Mesenteric fat pad (tissue), 1 donor: ENCODE data around the gene KCTD7. TPM values are rescaled to one million over a fixed set of nuclear protein-coding genes. Genes with fewer than 3 reads are reported as not detected.
"Not testable (repeated sequence)": the region's sequence is repeated elsewhere in the genome, so short reads cannot be mapped to it uniquely, and the experiment has no call there.

Source experiments
- DNase-seq: peaks from one replicate; pipeline ENCODE4 v3.0.0-alpha.2; 2020; ENCODE audit warnings: low spot score
- total RNA-seq: library from RNA; stranded (reverse); fragmentation: NEBNext Ultra II Directional; extraction: Animal tissue kit (Norgen Biotek cat#: 25700); gene quantifications from one replicate; pipeline ENCODE4 v1.2.1, GENCODE V29; 2021
- donor health status: DM: yes; HTN: yes; CAD: no.

Gene KCTD7
- total RNA-seq, 1 donor from 2014 or later, result 7.9 TPM

DNA sequence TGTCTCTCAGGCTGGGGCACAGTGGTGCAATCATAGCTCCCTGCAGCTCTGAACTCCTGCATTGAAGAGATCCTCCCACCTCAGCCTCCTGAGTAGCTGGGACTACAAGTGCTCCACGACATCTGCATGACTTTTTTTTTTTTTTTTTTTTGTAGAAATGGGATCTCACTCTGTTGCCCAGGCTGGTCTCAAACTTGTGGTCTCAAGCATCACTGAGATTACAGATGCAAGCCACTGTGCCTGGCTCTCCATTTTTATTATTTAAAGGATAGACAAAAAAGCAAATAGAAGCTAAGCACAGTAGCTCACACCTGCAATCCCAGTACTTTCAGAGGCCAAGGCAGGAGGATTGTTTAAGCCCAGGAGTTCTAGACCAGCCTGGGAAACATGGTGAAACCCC is 13.0 kb upstream of the KCTD7 start:
- DNase-seq, result no peak

DNA sequence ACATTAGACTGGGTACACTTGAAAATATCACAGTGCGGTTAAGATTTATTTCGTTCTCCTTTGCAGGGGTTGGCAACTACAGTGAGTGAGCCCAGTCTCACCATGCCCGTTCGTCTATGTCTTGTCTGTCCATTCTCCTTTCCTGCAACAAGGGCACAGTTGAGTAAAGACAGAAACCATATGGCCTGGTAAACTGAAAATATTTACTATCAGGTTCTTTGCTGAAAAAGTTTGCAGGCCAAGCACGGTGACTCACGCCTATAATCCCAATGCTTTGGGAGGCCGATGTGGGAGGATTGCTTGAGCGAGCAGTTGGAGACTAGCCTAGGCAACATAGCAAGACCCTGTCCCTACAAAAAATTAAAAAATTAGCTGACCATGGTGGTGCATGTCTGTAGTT is 11.4 kb upstream of the KCTD7 start:
- no peak for DNase-seq

DNA sequence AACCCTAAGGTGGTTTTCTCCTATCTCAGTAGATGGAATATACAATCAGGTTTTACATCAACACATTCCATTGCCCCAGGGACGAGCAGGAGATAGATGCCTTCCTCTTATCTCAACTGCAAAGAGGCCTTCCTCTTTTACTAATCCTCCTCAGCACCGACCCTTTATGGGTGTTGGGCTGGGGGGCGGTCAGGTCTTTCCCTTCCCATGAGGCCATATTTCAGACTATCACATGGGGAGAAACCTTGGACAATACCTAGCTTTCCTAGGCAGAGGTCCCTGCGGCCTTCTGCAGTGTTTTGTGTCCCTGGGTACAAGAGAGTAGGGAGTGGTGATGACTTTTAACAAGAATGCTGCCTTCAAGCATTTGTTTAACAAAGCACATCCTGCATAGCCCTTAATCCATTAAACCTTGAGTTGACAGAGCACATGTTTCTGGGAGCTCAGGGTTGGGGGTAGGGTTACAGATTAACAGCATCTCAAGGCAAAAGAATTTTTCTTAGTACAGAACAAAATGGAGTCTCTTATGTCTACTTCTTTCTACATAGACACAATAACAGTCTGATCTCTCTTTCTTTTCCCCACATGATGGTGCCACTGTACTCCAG is 9.2 kb upstream of the KCTD7 start:
- not testable (repeated sequence) for DNase-seq

DNA sequence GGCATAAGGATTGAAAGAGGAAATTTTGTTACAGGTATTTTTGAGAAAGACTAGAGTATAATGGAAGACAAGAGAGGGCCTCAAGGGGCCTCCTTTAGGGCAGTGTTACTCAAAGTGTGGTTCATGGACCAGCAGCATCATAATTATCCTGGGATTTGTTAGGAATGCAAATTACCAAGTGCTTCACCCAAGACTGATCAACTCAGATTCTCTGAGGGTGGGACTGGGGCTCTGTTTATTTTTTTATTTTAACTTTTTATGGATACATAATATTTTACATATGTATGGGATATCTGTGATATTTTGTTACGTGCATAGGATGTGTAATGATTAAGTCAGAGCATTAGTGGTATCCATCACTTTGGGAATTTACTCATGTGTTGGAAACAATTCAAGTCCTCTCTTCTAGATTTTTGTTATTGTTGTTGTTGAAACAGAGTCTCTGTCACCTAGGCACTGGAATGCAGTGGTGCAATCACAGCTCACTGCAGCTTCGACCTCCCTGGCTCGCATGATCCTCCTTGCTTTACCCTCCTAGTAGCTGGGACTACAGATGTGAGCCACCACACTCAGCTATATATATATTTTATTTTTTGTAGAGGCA is 2.2 kb upstream of the KCTD7 start:
- no peak for DNase-seq

DNA sequence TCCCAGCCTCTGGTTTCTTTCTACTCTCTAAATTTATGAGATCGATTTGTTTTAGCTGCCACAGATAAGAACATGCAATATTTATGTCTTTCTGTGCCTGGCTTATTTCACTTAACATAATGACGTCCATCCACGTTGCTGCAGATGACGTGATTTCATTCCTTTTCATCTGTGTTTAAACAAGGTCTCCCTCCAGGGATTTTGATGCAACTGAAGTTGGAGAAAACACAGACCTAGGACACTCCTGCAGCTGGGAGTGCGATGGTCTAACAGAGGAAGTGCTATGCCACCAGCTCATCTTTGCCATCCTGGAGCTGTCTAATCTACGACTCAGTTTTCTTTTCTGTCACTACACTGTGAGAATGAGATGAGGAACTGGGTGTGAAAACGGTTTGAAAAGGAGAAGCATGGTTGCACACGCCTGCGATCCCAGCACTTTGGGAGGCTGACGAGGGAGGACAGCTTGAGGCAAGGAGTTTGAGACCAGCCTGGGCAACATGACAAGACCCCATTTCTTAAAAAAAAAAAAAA is 1.5 kb upstream of the KCTD7 start:
- DNase-seq, result no peak

DNA sequence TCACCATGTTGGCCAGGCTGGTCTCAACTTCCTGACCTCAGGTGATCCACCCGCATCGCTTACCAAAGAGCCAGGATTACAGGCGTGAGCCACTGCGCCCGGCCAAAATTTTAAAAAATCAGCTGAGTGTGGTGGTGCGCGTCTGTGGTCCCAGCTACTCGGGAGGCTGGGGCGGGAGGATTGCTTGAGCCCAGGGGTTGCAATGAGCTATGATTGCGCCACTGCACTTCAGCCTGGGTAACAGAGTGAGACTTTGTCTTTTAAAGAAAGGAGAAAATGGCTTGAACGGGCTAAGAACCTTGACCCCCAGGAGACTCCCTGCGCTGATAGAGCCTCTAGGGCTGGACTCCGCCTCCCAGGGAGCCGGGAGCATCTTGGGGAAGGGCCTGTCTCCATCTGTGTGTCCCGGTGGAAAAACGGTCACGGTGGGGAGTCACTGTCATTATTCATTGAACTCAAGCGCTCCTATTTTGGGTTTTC is 760 bp upstream of the KCTD7 start:
- no peak for DNase-seq

DNA sequence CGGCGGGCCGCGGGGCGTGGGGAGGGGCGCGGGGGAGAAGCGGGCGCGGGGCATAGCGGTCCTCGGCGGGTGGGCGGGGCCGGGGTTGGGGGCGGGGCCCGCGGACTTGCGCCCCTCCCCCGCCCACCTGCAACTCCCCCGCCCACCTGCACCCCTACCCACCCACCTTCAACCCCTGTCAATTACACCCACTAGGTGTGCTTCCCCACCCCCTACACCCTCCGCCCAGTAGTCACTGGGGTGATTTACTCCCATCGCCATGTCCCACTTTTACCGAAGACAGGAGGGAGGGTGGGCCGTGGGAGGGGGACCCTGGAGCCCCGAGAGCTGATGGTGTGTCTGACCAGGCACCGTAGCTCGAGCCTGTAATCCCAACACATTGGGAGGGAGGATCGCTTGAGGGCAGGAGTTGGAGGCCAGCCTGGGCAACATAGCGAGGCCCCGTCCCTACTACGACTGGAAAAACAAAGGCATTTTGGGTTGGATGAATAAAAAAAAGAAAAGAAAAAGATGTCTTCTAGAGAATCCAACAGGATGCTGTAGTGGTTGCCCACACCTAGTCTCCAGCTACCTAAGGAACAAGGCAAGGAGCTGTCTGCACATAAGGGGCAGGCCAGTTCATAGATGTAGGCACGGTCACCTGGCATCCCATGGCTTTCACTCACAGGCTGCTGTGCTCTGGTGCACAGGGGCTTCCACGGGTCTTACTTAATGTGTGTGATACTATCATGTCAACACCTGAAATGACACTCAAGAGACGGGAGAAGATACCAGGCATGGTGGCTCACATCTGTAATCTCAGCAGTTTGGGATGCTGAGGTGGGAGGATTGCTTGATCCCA is 761 bp downstream of the KCTD7 start:
- DNase-seq, result no peak

DNA sequence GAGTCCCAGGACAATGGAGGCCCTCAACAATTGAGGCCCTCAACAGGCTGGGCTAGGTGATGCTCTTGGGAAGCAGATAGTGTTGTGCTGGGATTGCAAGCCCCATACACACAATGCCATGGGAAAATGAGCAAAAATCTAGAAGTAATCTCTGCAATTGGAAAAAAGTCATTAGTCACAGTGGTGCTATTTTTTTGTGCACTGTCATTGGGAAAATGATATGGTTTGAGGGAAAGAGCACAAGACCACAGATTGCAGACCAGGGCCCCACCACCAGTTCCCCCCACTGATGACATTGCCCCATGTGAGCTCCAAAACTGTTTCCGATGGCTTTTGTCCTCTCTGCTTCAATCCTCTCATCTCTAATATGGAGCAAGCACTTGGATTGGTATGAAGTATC is 1.9 kb downstream of the KCTD7 start:
- no peak for DNase-seq

DNA sequence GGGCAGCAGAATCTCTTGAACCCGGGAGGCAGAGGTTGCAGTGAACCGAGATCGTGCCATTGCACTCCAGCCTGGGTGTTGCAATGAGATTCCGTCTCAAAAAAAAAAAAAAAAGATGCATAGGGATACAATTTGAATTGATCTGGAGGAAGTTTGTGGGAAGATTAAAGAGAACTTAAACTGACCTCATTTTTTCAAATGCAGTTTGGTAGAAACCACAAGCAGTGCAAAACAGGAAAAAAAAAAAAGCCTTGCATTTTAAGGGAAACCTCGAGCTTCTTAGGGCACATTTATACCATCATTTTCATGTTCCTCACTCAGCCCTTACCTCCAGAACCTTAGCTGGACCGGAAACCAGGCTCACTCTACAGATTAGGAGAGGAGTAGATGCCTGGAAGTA is 2.8 kb downstream of the KCTD7 start:
- no peak for DNase-seq

DNA sequence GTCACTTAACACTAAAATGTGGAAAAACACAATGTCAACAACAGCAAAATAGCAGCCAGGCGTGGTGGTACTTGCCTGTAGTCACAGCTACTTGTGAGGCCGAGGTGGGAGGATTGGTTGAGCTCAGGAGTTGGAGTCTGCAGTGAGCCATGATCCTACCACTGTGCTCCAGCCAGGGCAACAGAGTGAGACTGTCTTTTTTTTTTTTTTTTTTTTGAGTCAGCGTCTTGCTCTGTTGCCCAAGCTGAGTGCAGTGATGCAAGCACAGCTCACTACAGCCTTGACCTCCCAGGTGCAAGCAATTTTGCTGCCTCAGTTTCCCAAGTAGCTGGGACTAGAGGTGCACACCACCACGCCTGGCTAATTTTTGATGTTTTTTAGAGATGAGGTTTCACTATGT is 6.1 kb downstream of the KCTD7 start:
- DNase-seq, result no peak

DNA sequence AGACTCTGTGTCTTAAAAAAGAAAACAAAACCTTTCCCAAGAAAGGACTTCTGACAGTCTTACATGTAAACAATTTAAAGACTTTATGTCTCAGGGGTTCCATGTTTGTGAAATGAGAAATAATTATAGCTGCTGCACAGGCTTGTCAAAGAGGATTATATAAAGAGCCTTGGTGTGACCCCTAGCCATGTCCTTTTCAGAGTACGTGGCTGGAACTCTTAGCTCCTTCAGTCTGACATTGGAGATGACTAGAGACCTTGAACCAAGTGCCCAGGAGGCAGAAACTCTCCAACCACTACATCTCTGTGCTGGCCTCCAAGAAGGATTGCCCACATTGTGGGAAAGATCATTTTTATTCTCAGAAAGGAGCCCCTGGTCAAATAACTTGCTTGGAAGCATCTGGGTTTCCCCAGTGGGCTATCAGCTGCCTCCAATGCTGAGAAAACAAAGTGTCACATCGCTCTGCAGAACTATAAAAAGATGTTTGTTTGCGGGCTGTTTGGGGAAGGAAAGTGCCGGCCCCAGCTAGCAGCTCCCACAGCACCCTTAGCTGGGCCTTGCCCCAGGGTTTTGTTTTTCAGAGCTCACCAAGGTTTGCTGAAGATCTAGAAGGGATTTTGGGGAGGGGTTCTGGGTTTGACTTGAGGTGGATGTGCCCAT is 6.8 kb downstream of the KCTD7 start:
- DNase-seq, result not testable (repeated sequence)

DNA sequence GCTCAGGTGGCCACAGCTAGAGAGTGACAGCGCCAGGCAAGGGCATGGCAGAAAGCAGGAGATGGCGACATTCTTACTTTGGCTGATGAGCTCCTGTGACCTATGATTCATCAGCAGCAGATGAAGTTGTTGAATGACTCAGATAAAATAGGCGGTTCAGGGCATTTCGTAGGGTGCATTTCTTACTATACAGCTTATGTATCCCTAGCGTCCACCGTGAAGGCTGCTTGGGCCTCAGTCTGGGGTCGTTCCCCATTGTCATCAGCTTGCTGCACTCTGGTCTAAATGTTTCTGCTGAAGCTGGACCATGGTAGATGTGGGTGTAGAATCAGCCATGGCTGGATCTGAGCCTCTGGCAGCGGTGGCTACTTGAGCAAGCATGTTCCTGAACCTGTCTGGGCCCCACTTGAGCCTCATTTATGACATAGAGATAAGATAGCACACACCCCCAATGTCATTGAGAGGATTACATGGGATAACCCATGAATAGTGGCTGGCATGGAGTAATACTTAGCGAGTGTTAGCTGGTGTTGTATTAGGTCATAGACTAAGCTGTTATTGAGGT is 7.4 kb downstream of the KCTD7 start:
- not testable (repeated sequence) for DNase-seq

DNA sequence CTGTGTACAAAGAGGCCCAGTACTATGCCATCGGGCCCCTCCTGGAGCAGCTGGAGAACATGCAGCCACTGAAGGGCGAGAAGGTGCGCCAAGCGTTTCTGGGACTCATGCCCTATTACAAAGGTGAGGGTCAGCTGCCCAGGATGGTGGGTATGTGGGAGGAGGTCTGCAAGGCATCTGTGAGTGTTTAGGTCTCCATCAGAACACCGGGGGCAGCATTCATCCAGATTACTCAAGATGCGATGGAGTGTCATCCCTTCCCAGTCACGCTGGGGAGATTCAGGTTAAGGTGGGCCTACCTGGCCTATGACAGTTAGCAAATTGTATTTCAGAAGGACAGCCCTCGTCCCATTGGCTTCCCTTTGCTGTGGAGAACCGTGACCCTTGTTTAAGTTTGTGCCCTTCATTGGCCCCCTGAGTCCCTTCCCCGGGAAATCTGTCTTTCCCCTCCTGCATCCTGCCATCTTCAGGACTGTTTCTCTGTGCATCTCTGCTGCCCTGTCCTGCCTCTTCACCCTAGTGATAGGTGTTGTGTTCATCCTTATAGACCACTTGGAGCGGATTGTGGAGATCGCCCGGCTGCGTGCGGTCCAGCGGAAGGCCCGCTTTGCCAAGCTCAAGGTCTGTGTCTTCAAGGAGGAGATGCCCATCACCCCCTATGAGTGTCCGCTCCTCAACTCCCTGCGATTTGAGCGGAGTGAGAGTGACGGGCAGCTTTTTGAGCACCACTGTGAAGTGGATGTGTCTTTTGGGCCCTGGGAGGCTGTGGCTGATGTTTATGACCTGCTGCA is 9.8 kb downstream of the KCTD7 start:
- DNase-seq, result no peak

DNA sequence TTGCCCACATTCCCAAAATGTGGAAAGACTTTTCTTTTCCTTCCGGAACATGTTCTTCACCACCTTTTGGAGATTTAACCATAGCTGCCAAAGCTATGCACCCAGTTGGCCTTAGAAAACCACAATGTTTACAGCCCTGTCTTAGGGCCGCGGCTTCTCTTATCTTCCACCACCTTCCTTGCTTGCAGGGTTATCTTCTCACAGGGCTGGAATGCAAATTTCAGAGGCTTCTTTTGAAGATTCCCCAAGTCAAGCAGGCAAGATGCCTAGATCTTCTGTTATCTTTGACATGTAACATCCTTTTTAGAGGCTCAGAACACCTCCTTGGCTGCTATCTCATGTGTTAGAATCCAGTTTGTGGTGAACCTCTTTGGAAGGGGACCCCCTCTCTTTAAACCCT is 11.1 kb downstream of the KCTD7 start:
- no peak for DNase-seq

DNA sequence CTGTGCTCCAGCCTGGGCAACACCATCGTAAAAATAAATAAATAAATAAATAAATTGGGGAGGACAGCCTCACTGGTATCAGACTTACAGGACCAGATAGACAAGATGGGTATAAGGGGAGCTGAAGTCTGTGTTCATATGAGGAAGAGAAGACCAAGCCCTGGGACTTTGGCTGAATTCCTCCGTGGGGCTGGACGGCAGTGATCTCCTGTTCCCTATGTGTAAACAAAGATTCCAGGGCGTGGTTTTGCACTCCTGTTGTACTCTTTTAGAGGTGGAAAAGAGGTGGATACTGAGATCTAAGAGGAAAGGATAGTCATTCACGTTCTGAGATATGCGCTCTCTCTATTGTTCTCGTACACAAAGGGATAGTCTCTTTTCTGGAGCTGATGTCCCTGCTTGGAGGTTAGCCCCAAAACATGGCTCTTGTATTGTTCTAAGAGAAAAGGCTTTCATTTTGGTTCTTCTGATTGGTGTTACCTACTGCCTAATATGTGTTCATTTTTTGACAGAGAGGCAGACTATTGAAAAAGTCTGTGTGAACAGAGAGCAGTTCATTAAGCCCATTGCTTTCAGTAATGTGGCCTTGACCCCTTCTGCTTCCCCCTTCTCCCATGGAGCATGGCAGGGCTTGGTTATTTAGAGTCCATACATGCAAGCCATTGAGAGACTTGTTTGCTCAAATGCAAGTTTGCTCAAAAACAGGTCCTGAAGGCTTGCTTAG is 12.3 kb downstream of the KCTD7 start:
- DNase-seq, result no peak

DNA sequence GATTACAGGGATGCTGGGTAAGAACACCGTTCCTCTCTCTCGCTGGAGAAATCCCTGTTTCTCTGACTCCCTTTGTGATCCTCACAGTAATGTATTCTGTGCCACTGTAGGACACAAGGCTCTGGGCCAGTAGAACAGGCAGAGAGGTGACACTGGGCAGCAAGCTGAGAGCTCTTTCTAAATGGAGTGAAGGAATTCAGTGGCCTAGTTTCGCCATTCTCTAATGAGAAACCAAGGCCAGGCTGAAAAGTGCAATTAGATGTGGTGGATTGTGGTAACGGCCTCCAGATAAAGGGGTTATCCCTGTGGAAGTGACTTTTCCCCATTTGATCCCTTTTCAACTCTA is 12.8 kb downstream of the KCTD7 start:
- DNase-seq, result no peak

DNA sequence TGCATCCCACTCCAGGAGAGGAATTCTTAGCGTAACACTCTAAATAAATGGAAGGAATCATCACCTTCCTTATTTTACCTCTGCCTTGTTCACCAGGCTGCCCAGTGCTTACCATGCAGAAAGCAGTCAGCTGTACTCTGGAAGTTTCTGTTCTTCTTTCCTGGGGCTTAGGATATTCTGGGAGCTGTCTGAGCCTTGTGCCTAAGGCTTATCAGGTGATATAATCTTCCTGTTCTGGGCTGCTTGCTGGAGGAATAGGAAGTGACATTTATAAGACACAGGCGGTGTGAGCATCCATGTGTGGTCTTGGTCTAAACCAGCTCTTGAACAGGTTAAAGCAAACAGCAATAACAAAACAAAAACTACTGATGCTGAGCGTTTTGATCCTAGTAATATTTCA is 13.5 kb downstream of the KCTD7 start:
- DNase-seq, result no peak

DNA sequence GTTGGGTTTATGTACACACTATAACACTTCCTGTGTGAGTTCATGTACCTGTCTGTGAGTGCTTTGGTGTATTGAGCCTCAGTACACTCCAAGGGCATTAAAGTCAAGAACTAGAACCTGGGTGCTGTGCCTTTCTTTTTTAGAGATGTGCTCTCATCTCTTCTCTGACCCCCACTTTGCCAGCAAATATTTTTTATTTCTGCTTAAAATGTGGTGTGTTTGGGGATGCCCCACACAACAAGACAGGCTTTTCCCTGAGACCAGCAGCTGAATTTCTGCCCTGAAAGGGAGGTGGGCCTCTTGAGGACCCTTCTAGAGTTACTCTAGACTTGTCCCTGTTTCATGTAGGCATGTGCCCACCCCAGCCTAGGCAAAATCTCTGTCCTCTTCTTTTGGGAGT is 14.3 kb downstream of the KCTD7 start:
- DNase-seq, result no peak

DNA sequence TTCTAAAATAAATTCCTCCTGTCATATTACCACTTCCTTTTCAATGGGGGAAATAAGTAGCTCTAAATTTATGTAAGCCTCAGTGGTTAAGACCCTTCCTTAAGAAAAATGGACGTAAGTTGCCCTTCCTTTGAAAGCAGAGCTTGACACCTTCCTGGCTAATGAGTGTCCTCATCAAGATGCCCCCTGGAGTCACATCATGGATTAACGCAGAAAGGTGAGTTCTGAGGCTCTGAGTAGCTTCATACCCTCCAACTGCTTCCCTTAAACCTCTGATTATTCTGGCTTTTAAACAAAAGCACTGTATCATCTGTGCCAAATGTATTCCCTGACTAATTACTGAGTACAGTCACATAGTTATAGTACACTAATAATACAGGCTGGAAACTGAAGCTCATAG is 14.7 kb downstream of the KCTD7 start:
- DNase-seq, result no peak

DNA sequence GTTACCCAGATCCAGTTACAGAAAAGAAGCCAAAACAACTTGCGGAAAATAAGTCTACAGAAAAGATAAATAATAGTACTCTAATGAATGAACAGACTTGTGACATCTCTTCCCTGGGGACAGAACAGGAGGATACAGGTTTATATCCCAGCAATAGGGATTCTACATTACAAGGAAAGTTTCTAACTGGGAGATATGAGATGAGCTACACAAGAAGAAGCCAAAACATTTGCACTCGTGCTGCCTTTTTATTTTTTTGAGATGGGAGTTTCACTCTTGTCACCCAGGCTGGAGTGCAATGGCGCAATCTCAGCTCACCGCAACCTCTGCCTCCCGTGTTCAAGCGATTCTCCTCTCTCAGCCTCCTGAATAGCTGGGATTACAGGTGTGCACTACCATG is 22.3 kb downstream of the KCTD7 start:
- DNase-seq, result not testable (repeated sequence)
